ENCODE data around the gene PRRC2A. TPM values are rescaled to one million over a fixed set of nuclear protein-coding genes. Genes with fewer than 3 reads are reported as not detected.
"Not testable (repeated sequence)": the region's sequence is repeated elsewhere in the genome, so short reads cannot be mapped to it uniquely, and the experiment has no call there.

PRRC2A gene
- polyA plus RNA-seq, 4 donors = 54.6 to 104 (median 74.4) TPM

GRCh38 chr6:31588871-31589650, 31.5 kb upstream of the PRRC2A start:
- no peak overlapping the region for H3K4me3 ChIP-seq (ENCODE audit: low read depth in 1 of 3, low read length in 3 of 3)
- H3K4me1 ChIP-seq (ENCODE audit: control insufficient read depth in 3 of 3, insufficient read depth in 2 of 3, low read depth in 1 of 3, low read length in 2 of 3) = no peaks in the 10 kb centered on the region
- H3K9me3 ChIP-seq (ENCODE audit: control insufficient read depth in 2 of 2, insufficient read depth in 1 of 2, low read depth in 1 of 2, low read length in 1 of 2) = no peaks in the 10 kb centered on the region
- DNase-seq (no peak), FAIRE-seq (no peak)
- WGBS, 3 donors = 60 to 68% (median 61%) methylated on average over 8 to 9 of the region's 9 CpGs
- no peaks in the 10 kb centered on the region for H3K36me3 ChIP-seq (ENCODE audit: control insufficient read depth in 3 of 3, insufficient read depth in 2 of 3, low read depth in 1 of 3, low read length in 3 of 3)
- peaks cover 0 to 3% (median 0%) of the 10 kb centered on the region in 3 donors for H3K27me3 ChIP-seq (ENCODE audit: control insufficient read depth in 3 of 3, insufficient read depth in 3 of 3, low read length in 3 of 3)
- H3K27ac ChIP-seq (ENCODE audit: low read depth in 1 of 3, low read length in 2 of 3) = no peak overlapping the region

GRCh38 chr6:31590691-31591090, 29.8 kb upstream of the PRRC2A start:
- H3K9me3 ChIP-seq (ENCODE audit: control insufficient read depth in 2 of 2, insufficient read depth in 1 of 2, low read depth in 1 of 2, low read length in 1 of 2); H3K27me3 ChIP-seq (ENCODE audit: control insufficient read depth in 3 of 3, insufficient read depth in 3 of 3, low read length in 3 of 3); H3K4me3 ChIP-seq (ENCODE audit: low read depth in 1 of 3, low read length in 3 of 3); FAIRE-seq; H3K27ac ChIP-seq (ENCODE audit: low read depth in 1 of 3, low read length in 2 of 3); H3K4me1 ChIP-seq (ENCODE audit: control insufficient read depth in 3 of 3, insufficient read depth in 2 of 3, low read depth in 1 of 3, low read length in 2 of 3); H3K36me3 ChIP-seq (ENCODE audit: control insufficient read depth in 3 of 3, insufficient read depth in 2 of 3, low read depth in 1 of 3, low read length in 3 of 3); DNase-seq: not testable (repeated sequence)
- 82 to 92% (median 90%) methylated on average over 5 of the region's 5 CpGs for WGBS, 3 donors

- Histone ChIP-seq H3K27ac (ENCODE audit: low read depth in 1 of 3, low read length in 2 of 3) (no peak overlapping the region), H3K27me3 (ENCODE audit: control insufficient read depth in 3 of 3, insufficient read depth in 3 of 3, low read length in 3 of 3) (no peaks in the 10 kb centered on the region), H3K4me3 (ENCODE audit: low read depth in 1 of 3, low read length in 3 of 3) (no peak overlapping the region), H3K36me3 (ENCODE audit: control insufficient read depth in 3 of 3, insufficient read depth in 2 of 3, low read depth in 1 of 3, low read length in 3 of 3) (no peaks in the 10 kb centered on the region), H3K9me3 (ENCODE audit: control insufficient read depth in 2 of 2, insufficient read depth in 1 of 2, low read depth in 1 of 2, low read length in 1 of 2) (no peaks in the 10 kb centered on the region), H3K4me1 (ENCODE audit: control insufficient read depth in 3 of 3, insufficient read depth in 2 of 3, low read depth in 1 of 3, low read length in 2 of 3) (no peaks in the 10 kb centered on the region)
- WGBS, 3 donors = 85 to 95% (median 94%) methylated on average over 7 of the region's 7 CpGs
- DNase-seq (no peak), FAIRE-seq (no peak)
These were observed 28.1 kb upstream of the PRRC2A start for GRCh38 chr6:31592396-31592771.

- no peak overlapping the region for H3K27ac ChIP-seq (ENCODE audit: low read depth in 1 of 3, low read length in 2 of 3)
- 25 to 27% (median 26%) methylated on average over 2 of the region's 2 CpGs for WGBS, 3 donors
These were observed 23.5 kb upstream of the PRRC2A start for GRCh38 chr6:31597006-31597405.

GRCh38 chr6:31607317-31607716, 13.2 kb upstream of the PRRC2A start:
- FAIRE-seq (no peak), DNase-seq (no peak)
- no peaks in the 10 kb centered on the region for H3K27me3 ChIP-seq (ENCODE audit: control insufficient read depth in 3 of 3, insufficient read depth in 3 of 3, low read length in 3 of 3)
- no peaks in the 10 kb centered on the region for H3K36me3 ChIP-seq (ENCODE audit: control insufficient read depth in 3 of 3, insufficient read depth in 2 of 3, low read depth in 1 of 3, low read length in 3 of 3)
- WGBS, 3 donors = 75 to 84% (median 79%) methylated on average over 1 of the region's 1 CpG
- no peak overlapping the region for H3K27ac ChIP-seq (ENCODE audit: low read depth in 1 of 3, low read length in 2 of 3)
- no peaks in the 10 kb centered on the region for H3K9me3 ChIP-seq (ENCODE audit: control insufficient read depth in 2 of 2, insufficient read depth in 1 of 2, low read depth in 1 of 2, low read length in 1 of 2)
- H3K4me1 ChIP-seq (ENCODE audit: control insufficient read depth in 3 of 3, insufficient read depth in 2 of 3, low read depth in 1 of 3, low read length in 2 of 3) = no peaks in the 10 kb centered on the region
- H3K4me3 ChIP-seq (ENCODE audit: low read depth in 1 of 3, low read length in 3 of 3) = no peak overlapping the region

More at GRCh38 chr6:31597006-31597405, 23.5 kb upstream of the PRRC2A start:
- FAIRE-seq (no peak), DNase-seq (no peak)
- H3K9me3 ChIP-seq (ENCODE audit: control insufficient read depth in 2 of 2, insufficient read depth in 1 of 2, low read depth in 1 of 2, low read length in 1 of 2) = no peaks in the 10 kb centered on the region
- H3K4me3 ChIP-seq (ENCODE audit: low read depth in 1 of 3, low read length in 3 of 3) = no peak overlapping the region
- no peaks in the 10 kb centered on the region for H3K4me1 ChIP-seq (ENCODE audit: control insufficient read depth in 3 of 3, insufficient read depth in 2 of 3, low read depth in 1 of 3, low read length in 2 of 3)
- H3K27me3 ChIP-seq (ENCODE audit: control insufficient read depth in 3 of 3, insufficient read depth in 3 of 3, low read length in 3 of 3) = no peaks in the 10 kb centered on the region
- no peaks in the 10 kb centered on the region for H3K36me3 ChIP-seq (ENCODE audit: control insufficient read depth in 3 of 3, insufficient read depth in 2 of 3, low read depth in 1 of 3, low read length in 3 of 3)

GRCh38 chr6:31609519-31610406, 10.8 kb upstream of the PRRC2A start:
- H3K4me1 ChIP-seq (ENCODE audit: control insufficient read depth in 3 of 3, insufficient read depth in 2 of 3, low read depth in 1 of 3, low read length in 2 of 3) = peaks cover 0 to 9% (median 0%) of the 10 kb centered on the region in 3 donors
- WGBS, 3 donors = 66 to 70% (median 70%) methylated on average over 8 of the region's 8 CpGs
- H3K27me3 ChIP-seq (ENCODE audit: control insufficient read depth in 3 of 3, insufficient read depth in 3 of 3, low read length in 3 of 3) = no peaks in the 10 kb centered on the region
- H3K4me3 ChIP-seq (ENCODE audit: low read depth in 1 of 3, low read length in 3 of 3) = no peak overlapping the region
- FAIRE-seq = no peak
- no peak for DNase-seq
- H3K36me3 ChIP-seq (ENCODE audit: control insufficient read depth in 3 of 3, insufficient read depth in 2 of 3, low read depth in 1 of 3, low read length in 3 of 3) = no peaks in the 10 kb centered on the region
- H3K9me3 ChIP-seq (ENCODE audit: control insufficient read depth in 2 of 2, insufficient read depth in 1 of 2, low read depth in 1 of 2, low read length in 1 of 2) = no peaks in the 10 kb centered on the region
- no peak overlapping the region for H3K27ac ChIP-seq (ENCODE audit: low read depth in 1 of 3, low read length in 2 of 3)

- peaks cover 0 to 20% (median 2%) of the 10 kb centered on the region in 3 donors for H3K4me1 ChIP-seq (ENCODE audit: control insufficient read depth in 3 of 3, insufficient read depth in 2 of 3, low read depth in 1 of 3, low read length in 2 of 3)
- H3K36me3 ChIP-seq (ENCODE audit: control insufficient read depth in 3 of 3, insufficient read depth in 2 of 3, low read depth in 1 of 3, low read length in 3 of 3) = no peaks in the 10 kb centered on the region
- FAIRE-seq (no peak), DNase-seq (no peak)
- no peaks in the 10 kb centered on the region for H3K27me3 ChIP-seq (ENCODE audit: control insufficient read depth in 3 of 3, insufficient read depth in 3 of 3, low read length in 3 of 3)
- no peaks in the 10 kb centered on the region for H3K9me3 ChIP-seq (ENCODE audit: control insufficient read depth in 2 of 2, insufficient read depth in 1 of 2, low read depth in 1 of 2, low read length in 1 of 2)
- no peak overlapping the region for H3K4me3 ChIP-seq (ENCODE audit: low read depth in 1 of 3, low read length in 3 of 3)
- no peak overlapping the region for H3K27ac ChIP-seq (ENCODE audit: low read depth in 1 of 3, low read length in 2 of 3)
- 86 to 90% (median 88%) methylated on average over 4 of the region's 4 CpGs for WGBS, 3 donors
These were observed 9.5 kb upstream of the PRRC2A start for GRCh38 chr6:31610968-31611367.

GRCh38 chr6:31614075-31614619, 6.4 kb upstream of the PRRC2A start:
- no peaks in the 10 kb centered on the region for H3K36me3 ChIP-seq (ENCODE audit: control insufficient read depth in 3 of 3, insufficient read depth in 2 of 3, low read depth in 1 of 3, low read length in 3 of 3)
- no peak for FAIRE-seq
- WGBS, 3 donors = 33 to 64% (median 58%) methylated on average over 8 of the region's 8 CpGs
- H3K27ac ChIP-seq (ENCODE audit: low read depth in 1 of 3, low read length in 2 of 3) = peak overlapping the region in 1 of 3 donors; percentile 69
- no peak overlapping the region for H3K4me3 ChIP-seq (ENCODE audit: low read depth in 1 of 3, low read length in 3 of 3)
- peak; percentile 30 to 39 for DNase-seq
- H3K27me3 ChIP-seq (ENCODE audit: control insufficient read depth in 3 of 3, insufficient read depth in 3 of 3, low read length in 3 of 3) = no peaks in the 10 kb centered on the region
- H3K9me3 ChIP-seq (ENCODE audit: control insufficient read depth in 2 of 2, insufficient read depth in 1 of 2, low read depth in 1 of 2, low read length in 1 of 2) = no peaks in the 10 kb centered on the region
- H3K4me1 ChIP-seq (ENCODE audit: control insufficient read depth in 3 of 3, insufficient read depth in 2 of 3, low read depth in 1 of 3, low read length in 2 of 3) = peaks cover 0 to 20% (median 2%) of the 10 kb centered on the region in 3 donors

Measured in small intestine (tissue), 7 donors.